GM21447 (cell line): ENCODE measurements around the gene NUP153.
A peak's percentile ranks its signal among the peaks of the same experiment; 100 is the strongest.

Source experiments
- ATAC-seq: cut with Tn5 transposase; IDR thresholded peaks from one replicate; pipeline ENCODE4 v1.9.1; 2021; ENCODE audit not compliant: unreplicated experiment

The NUP153 gene

DNA sequence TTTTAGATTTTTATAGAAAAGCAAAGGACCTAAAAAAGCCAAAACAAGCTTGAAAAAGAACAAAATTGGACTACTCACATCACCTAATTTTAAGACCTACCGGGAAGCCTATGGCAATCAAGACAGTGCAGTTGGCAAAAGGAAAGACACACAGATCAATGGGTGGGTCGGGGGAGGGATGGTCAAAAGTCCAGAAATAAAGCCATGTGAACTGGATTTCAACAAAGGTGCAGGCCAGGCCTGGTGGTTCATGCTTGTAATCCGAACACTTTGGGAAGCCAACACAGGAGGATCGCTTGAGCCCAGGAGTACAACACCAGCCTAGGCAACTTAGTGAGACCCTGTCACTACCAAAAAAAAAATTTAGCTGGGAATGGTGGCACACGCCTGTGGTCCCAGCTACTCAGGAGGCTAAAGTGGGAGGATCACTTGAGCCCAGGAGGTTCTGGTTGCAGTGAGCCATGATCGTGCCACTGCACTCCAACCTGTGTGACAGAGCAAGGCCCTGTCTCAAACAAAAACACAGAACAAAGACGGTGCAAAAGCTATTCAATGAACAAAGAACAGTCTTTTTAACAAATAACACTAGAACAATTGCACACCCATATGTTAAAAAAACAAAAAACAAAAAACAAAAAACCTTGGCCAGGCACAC lies 34.5 kb downstream of the NUP153 start:
- no peak for ATAC-seq

- no peak for ATAC-seq
Observed at GRCh38 chr6:17666646-17667045, 40.1 kb downstream of the NUP153 start.

- ATAC-seq: no peak
Observed at GRCh38 chr6:17665132-17665531, 41.6 kb downstream of the NUP153 start.

- no peak for ATAC-seq
Observed at GRCh38 chr6:17663226-17663625, 43.5 kb downstream of the NUP153 start.

DNA sequence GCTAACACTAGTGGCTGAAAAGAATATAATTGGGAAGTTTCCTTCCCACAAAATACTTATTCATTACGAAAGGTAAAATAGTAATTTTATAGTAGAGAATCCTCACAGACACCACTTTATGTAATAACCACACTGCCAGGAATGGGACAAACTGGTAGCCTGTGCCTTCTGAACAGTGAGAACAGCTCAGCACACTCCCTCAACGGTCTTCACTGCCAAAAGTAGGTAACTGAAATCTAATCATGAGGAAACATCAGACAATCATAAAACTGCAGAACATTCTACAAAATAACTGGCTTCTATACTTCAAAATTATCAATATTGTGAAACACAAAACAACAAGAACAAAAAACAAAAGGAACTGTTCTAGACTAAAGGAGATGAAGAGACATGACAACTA lies 44.1 kb downstream of the NUP153 start:
- no peak for ATAC-seq

DNA sequence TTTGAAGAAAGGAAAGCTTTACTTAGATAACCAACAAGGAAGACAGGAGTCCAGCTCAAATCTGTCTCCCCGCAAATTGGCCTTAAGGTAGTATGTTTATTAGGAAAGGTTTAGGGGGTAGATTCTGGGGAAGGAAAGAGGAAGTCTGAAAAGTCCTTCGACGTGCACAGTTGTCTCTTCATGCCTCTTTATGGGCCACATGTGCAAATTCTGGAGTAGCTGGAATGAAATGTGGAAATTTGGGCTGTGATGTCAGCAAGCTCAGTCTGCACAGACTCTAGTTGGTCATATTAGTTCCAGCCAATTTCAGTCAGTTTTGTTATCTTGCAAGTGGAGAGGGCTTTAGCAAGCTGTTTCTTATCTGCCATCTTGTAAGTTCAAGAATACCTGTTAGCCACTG lies 50.1 kb downstream of the NUP153 start:
- no peak for ATAC-seq

- ATAC-seq: no peak
Observed at GRCh38 chr6:17656092-17656491, 50.6 kb downstream of the NUP153 start.

DNA sequence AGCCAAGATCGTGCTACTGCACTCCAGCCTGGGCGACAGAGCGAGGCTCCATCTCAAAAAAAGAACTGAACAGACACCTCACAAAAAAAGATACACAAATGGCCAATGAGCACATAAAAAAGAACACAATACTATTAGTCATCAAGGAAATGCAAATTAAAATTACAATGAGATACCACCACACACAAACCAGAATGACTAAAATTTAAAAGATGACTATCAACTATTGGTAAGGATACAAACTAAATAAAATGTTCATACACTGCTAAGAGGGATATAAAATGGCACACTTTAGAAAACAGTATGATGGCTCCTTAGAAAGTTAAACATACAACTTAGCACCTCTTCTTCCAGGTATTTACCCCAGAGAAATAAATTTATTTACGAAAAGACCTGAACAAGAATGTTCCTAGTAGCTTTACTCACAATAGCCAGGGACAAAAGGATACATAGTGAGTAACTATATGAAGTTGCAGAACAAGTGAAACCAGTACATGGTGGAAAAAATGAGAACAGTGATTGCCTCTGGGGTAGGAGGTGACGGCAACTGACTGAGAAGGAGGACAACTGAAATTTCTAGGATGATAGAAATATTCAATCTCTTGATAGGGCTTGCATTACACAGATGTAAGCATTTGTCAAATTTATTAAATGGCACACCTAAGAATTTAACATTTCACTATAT lies 53.4 kb downstream of the NUP153 start:
- no peak for ATAC-seq

DNA sequence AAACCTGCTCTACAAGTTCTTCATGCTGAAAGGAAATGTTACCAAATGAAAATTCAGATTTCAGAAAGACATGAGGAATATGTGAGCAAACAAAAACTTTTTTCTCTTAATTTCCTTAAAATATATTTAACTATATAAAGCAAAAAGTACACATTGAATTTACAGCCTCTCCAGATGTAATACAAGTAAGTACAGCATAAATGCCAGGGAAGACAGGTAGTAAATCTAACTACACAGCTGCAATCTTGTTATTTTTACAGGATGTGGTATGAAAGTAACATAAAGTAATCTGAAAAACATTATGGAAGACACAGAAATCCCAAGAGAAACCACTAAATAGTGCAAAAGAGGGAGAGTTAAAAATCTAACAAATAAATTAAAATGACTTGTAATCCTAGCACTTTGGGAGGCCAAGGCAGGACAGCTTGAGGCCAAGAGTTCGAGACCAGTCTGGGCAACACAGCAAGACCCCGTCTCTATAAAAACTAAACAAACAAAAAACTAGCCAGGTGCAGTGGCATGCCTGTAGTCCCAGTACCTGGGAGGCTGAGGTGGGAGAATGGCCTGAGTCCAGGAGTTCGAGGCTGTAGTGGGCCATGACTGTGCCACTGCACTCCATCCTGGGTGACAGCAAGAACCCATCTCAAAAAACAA lies 55.9 kb downstream of the NUP153 start:
- ATAC-seq: no peak

DNA sequence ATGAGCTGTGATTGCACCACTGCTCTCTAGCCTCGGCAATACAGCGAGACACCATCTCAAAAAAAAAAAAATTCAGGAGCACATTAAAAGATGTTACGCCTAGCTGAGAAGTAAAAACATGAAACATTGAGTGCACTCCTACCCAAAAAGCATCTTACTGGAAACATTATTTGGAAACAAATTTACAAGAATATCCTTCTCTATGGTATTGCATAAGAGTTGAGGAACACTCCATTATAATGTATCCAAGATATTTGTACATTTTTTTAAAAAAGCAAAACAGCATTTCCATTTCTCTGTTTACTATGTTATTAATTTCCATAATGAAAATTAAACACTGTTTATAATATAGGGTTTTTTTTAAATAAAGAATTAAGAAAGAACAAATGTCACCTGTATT lies 58.0 kb downstream of the NUP153 start:
- ATAC-seq: no peak

DNA sequence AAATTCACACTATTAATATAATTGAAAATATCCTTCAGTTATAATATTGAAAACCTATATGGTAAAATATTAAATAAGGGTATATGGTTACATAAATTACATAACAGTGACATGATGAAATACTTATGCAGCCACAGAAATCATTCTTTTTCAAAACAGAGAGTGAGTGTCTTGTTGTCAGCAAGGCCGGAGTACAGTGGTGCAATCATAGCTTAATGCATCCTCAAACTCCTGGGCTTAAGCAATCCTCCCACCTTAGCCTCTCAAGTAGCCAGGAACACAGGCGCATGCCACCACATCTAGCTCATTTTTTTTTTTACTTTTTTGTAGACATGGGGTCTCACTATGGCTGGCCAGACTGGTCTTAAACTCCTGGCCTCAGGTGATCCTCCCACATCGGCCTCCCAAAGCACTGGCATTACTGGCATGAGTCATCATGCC lies 66.2 kb downstream of the NUP153 start:
- ATAC-seq: no peak

GRCh38 chr6:17638212-17638715 lies 68.5 kb downstream of the NUP153 start:
- ATAC-seq: no peak

DNA sequence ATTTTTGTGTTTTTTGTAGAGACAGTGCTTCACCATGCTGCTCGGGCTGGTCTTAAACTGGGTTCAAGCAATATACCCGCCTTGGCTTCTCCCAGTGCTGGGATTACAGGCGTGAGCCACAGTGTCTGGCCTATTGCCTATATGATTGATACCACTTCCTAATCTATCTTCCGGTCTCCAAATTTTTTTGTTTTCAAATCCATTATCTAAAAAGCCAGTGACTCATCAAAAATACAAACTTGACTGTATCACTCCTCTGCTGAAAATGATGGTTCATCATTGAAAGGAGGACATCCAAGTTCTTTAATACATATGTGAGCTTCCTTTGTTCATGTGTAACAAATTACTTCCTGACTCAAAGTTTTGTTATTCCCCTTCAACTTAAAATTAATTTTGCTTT lies 71.2 kb downstream of the NUP153 start:
- no peak for ATAC-seq

DNA sequence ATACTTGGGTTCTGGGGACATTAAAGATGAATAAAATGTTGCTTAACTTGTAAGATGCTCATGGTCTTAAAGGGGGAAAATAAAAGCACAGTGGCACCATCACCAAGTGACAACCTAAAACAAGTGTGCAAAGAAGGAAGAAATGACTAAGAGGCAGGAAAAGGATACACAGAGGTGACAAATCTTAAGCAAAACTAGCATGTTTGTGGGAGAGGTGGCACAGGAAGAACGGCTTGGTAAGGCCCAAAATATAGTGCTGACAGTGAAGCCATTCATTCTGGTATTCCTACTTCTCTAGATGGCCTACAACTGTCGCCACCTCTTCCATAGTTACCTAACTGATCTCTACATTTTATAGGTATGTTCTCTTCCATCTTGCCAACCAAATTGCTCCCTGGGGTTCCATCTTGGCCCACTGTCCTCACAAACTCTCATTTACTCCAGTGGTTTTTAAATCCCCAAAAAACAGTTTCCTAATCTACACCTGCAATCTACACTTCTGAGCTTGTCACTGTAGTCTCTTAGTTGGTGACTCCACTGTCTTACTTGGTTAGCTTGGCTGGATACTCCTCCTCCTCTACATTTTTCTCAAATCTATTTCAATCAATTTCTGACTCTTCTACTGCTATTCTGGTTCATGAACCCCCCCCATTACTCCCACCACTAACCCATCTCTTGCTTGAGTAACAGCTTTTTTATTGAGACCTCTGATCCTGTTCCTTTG lies 73.1 kb downstream of the NUP153 start:
- no peak for ATAC-seq

GRCh38 chr6:17632934-17633333 lies 73.8 kb downstream of the NUP153 start:
- no peak for ATAC-seq

DNA sequence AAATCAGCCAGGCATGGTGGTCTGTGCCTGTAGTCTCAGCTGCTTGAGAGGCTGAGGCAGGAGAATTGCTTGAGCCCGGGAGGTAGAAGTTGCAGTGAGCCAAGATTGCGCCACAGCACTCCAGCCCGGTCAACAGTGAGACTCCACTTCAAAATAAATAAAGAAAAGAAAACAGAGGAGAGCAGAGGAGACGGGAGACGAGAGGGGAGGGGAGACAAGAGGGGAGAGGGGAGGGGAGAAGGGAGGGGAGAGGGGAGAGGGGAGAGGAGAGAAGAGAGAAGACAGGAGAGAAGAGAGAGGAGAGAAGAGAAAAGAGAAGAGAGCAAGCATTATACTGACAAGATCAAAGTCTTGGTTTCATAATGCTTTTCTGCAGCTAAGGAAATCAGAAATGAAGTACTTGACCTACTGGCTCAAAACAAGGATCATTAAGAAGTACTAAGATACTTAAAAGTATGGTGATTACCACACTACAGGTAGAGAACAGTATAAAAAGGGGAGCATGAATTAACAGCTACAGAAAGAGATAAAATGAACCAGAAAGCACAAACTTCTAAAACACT lies 76.1 kb downstream of the NUP153 start:
- ATAC-seq: no peak

- ATAC-seq: no peak
Observed at GRCh38 chr6:17629824-17630510, 76.8 kb downstream of the NUP153 start.

DNA sequence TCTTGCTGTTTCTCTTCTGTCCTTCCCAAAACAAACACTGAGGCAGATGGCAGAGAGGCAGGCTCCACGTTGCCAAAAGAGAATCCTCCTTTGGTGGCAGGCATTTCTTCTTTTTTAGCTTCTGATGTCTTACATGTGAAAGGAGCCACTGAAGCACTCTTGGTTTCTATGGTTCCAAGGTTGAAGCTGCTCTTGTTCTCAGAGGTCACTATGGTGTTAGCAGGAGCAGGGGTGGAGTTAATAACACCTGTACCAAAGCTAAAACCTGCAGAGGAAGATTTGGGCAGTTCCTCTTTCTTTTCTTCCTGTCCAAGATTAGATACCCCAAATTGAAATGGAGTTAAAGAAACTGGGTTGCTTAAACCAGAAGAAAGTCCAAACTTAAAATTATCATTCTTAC lies 77.9 kb downstream of the NUP153 start:
- peak; percentile 72 for ATAC-seq

- no peak for ATAC-seq
Observed at GRCh38 chr6:17624396-17624795, 82.3 kb downstream of the NUP153 start.

- no peak for ATAC-seq
Observed at GRCh38 chr6:17622144-17622543, 84.6 kb downstream of the NUP153 start.

- ATAC-seq: peak; percentile 74
Observed at GRCh38 chr6:17621003-17621402, 85.7 kb downstream of the NUP153 start.
